Stomach (tissue), 4 donors: ENCODE data around the gene ZNF746.

Experiments used
- EP300 ChIP-seq: sonication (generic); formaldehyde crosslinking; IDR thresholded peaks from one replicate; pipeline ENCODE4 v1.6.1; 2017; ENCODE audit warnings: antibody characterized with exemption
- POLR2AphosphoS5 ChIP-seq, 3 donors: sonication (generic); formaldehyde crosslinking; IDR thresholded peaks; one replicate each; pipeline ENCODE4 v1.6.1; 2016; ENCODE audit warnings: antibody characterized with exemption in 3 of 3

GRCh38 chr7:149458235-149458634 is 39.4 kb downstream of the ZNF746 start:
- no peak for TF ChIP-seq POLR2AphosphoS5 (IDR thresholded peaks at IDR 0.05)
- TF ChIP-seq EP300 = no peak
